ENCODE data around the gene SBK1.

SBK1 gene

GRCh38 chr16:28283173-28283572 is 9.2 kb upstream of the SBK1 start:
- DNase-seq: no peak

GRCh38 chr16:28283798-28284577 is 8.3 kb upstream of the SBK1 start:
- no peak for DNase-seq

- DNase-seq: peak; percentile 6
Measured at GRCh38 chr16:28285649-28286048, 6.7 kb upstream of the SBK1 start.

GRCh38 chr16:28288114-28288513 is 4.2 kb upstream of the SBK1 start:
- DNase-seq: no peak

GRCh38 chr16:28289048-28289447 is 3.3 kb upstream of the SBK1 start:
- no peak for DNase-seq

- no peak for DNase-seq
Measured at GRCh38 chr16:28289939-28290858, 2.1 kb upstream of the SBK1 start.

- no peak for DNase-seq
Measured at GRCh38 chr16:28290859-28291254, 1.5 kb upstream of the SBK1 start.

- no peak for DNase-seq
Measured at GRCh38 chr16:28292731-28293600, 641 bp downstream of the SBK1 start.

GRCh38 chr16:28293601-28293960 is 1.3 kb downstream of the SBK1 start:
- DNase-seq: no peak

- no peak for DNase-seq
Measured at GRCh38 chr16:28294201-28294600, 1.9 kb downstream of the SBK1 start.

- no peak for DNase-seq
Measured at GRCh38 chr16:28295276-28295675, 3.0 kb downstream of the SBK1 start.

- DNase-seq: peak; percentile 51
Measured at GRCh38 chr16:28297308-28297707, 5.0 kb downstream of the SBK1 start.

GRCh38 chr16:28297784-28298510 is 5.6 kb downstream of the SBK1 start:
- no peak for DNase-seq

- DNase-seq: no peak
Measured at GRCh38 chr16:28298511-28298878, 6.2 kb downstream of the SBK1 start.

- no peak for DNase-seq
Measured at GRCh38 chr16:28300327-28300726, 8.0 kb downstream of the SBK1 start.

GRCh38 chr16:28301154-28301553 is 8.8 kb downstream of the SBK1 start:
- no peak for DNase-seq

GRCh38 chr16:28301620-28302019 is 9.3 kb downstream of the SBK1 start:
- DNase-seq: no peak

- no peak for DNase-seq
Measured at GRCh38 chr16:28303132-28303531, 10.8 kb downstream of the SBK1 start.

- DNase-seq: peak; percentile 73
Measured at GRCh38 chr16:28304214-28304613, 11.9 kb downstream of the SBK1 start.

GRCh38 chr16:28307936-28308335 is 15.6 kb downstream of the SBK1 start:
- no peak for DNase-seq

GRCh38 chr16:28308794-28309584 is 16.7 kb downstream of the SBK1 start:
- DNase-seq: no peak
